Bronchial epithelial cell (primary cell): Measurements from ENCODE around the gene CD83. TPM values are rescaled to one million over a fixed set of nuclear protein-coding genes. Genes with fewer than 3 reads are reported as not detected.

ENCODE experiments used
- DNase-seq: peaks from one replicate; pipeline ENCODE4 v3.0.0-alpha.2; 2010; ENCODE audit warnings: low read depth
- FAIRE-seq: peaks from 2 replicates; lab custom pipeline; 2011; peaks lifted over from hg19 to GRCh38; lab: Jason Lieb, UNC
- H3K27me3 ChIP-seq: 2 replicates; pipeline ENCODE4 v1.5.1; 2011; ENCODE audit warnings: low read length; ENCODE audit not compliant: control insufficient read depth, insufficient read depth
- H3K36me3 ChIP-seq: 2 replicates; pipeline ENCODE4 v1.5.1; 2011; ENCODE audit warnings: low read length; ENCODE audit not compliant: control insufficient read depth, insufficient read depth
- H3K4me3 ChIP-seq: 2 replicates; pipeline ENCODE4 v1.5.1; 2011; ENCODE audit warnings: mild to moderate bottlenecking, low read depth, low read length, control low read depth
- CTCF ChIP-seq: IDR thresholded peaks from 2 replicates; pipeline ENCODE4 v1.5.1; 2011; ENCODE audit warnings: mild to moderate bottlenecking, moderate library complexity, low read length, control low read depth, inconsistent platforms; ENCODE audit not compliant: insufficient read depth, severe bottlenecking
- total RNA-seq: library from RNA; depleted of rRNA; stranded (reverse); fragments of >200 nt; gene quantifications from 2 replicates; pipeline ENCODE4 v1.2.1, GENCODE V29; 2014

The CD83 gene
- total RNA-seq, 1 donor from 2014 or later: 0.53 TPM

DNA sequence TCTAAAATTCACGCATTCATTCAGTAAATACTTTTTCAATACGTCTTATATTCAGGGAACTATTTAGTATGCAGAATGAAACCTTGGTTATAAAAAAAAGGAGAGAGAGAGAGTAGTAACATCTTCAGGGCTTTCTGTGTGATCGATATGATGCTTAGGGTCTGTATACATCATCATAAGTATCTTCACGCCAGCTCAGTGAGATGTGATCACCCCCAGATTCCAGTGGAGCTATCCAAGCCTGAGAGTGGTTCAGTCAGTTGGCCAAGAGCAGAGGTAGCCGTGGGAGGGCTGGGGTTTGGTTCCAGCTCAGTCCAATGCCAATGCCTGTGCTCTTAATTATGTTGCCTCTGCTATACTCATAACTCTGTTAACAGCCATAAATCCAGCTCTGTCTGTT lies 8.6 kb downstream of the CD83 start:
- Histone ChIP-seq H3K36me3 (no peaks in the 10 kb centered on the region), H3K4me3 (no peak overlapping the region), H3K27me3 (no peaks in the 10 kb centered on the region)
- FAIRE-seq (no peak), DNase-seq (no peak)
- TF ChIP-seq CTCF: no peak

DNA sequence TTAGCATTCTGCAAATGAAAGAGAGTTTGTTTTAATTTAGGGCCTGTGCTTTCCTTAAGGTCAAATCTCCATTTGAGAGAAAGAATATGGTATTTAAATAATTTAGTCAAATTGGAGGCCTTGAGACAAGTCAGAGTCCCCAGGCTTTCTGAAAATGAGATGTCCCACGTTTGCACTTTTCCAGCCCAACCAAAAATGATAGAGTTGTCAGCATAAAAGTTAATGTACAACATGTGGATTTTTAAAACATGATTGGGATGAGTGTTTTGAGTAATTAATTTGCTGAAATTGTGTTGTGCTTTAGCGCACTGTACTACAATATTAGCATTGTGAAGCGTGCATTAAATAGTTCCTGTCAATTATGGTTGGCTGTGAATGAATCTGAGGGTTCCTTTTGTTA lies 10.0 kb downstream of the CD83 start:
- no peak for FAIRE-seq
- Histone ChIP-seq H3K36me3 (no peaks in the 10 kb centered on the region), H3K27me3 (no peaks in the 10 kb centered on the region), H3K4me3 (no peak overlapping the region)
- no peak for TF ChIP-seq CTCF
- DNase-seq: no peak

- Histone ChIP-seq H3K4me3 (no peak overlapping the region), H3K27me3 (no peaks in the 10 kb centered on the region), H3K36me3 (no peaks in the 10 kb centered on the region)
- no peak for TF ChIP-seq CTCF
- no peak for FAIRE-seq
- no peak for DNase-seq
Measured at GRCh38 chr6:14128012-14128411, 10.4 kb downstream of the CD83 start.

DNA sequence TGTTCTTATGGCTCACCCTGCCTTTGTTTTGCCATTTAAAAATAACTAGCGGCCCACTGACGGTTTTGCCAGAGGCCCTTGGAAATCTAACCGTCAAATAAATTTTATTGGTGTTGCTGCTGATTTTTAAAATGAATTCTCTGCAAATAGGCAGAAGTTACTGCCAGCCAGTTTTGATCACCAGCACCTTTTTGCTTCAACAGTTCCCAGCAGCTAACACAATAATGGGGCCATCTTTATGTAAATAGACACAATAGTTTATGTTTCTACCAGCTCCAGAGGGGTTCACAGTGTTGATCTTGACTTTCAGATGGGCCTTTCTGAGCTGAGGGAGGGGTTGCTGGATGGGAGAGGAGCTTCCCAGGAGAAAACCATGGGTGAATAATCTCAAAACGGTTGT lies 11.2 kb downstream of the CD83 start:
- H3K4me3 ChIP-seq: no peak overlapping the region
- FAIRE-seq (no peak), DNase-seq (no peak)
- no peaks in the 10 kb centered on the region for H3K27me3 ChIP-seq
- TF ChIP-seq CTCF: no peak
- H3K36me3 ChIP-seq: no peaks in the 10 kb centered on the region

- FAIRE-seq: no peak
- Histone ChIP-seq H3K4me3 (no peak overlapping the region), H3K27me3 (no peaks in the 10 kb centered on the region), H3K36me3 (no peaks in the 10 kb centered on the region)
- TF ChIP-seq CTCF: peak; percentile 71
- DNase-seq: peak; percentile 57
Measured at GRCh38 chr6:14129575-14129974, 12.0 kb downstream of the CD83 start.

DNA sequence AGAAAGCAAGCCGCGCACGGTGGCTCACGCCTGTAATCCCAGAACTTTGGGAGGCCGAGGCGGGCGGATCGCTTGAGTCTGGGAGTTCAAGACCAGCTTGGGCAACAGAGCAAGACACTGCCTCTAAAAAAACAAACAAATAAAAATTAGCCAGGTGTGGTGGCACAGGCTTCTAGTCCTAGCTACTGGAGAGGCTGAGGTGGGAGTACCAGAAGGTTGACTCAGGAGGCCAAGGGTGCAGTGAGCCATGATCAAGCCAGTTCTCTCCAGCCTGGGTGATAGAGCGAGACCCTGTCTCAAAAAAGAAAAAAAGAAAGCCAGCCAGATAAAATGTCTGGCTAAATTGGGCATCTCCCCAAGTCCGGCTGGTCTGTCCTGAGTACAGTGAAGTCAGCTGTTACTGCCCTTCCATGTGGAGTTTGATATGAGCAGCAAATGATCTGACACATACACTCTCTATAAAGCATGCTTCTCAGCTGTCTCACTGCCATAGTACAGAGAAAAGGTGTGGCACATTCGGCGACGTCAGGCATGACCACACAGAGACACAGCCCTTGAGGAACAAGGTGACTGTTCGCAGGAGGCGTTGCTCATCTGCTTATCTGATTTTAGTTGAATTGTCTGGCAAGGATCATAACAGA lies 13.0 kb downstream of the CD83 start:
- DNase-seq (peak; percentile 60), FAIRE-seq (no peak)
- H3K36me3 ChIP-seq: no peaks in the 10 kb centered on the region
- no peaks in the 10 kb centered on the region for H3K27me3 ChIP-seq
- no peak for TF ChIP-seq CTCF
- H3K4me3 ChIP-seq: no peak overlapping the region
